IMR-90 (cell line): ENCODE data around the gene SHE. TPM values are rescaled to one million over a fixed set of nuclear protein-coding genes. Genes with fewer than 3 reads are reported as not detected.
A peak's percentile ranks its signal among the peaks of the same experiment; 100 is the strongest.

Experiments used
- ATAC-seq: fragments of 200-7000 bp; cut with Tn5 transposase; 2 replicates; pipeline ENCODE4 v1.9.1; 2020; ENCODE audit warnings: low read depth, mild to moderate bottlenecking, moderate library complexity
- BruUV-seq: library from RNA; stranded (reverse); fragments of 400-500 nt; replicated peaks from 2 replicates; lab custom pipeline; 2021; lab: Mats Ljungman, UMichigan
- CTCF ChIA-PET: fragments of 300-600 bp; formaldehyde crosslinking; extraction: SDS; loops from one replicate; lab custom pipeline; 2021; ENCODE audit warnings: antibody characterized with exemption; lab: Yijun Ruan, JAX
- POLR2A ChIA-PET: fragments of 300-600 bp; sonication (Branson Sonifier 250); formaldehyde crosslinking; loops from one replicate; lab custom pipeline; 2022; ENCODE audit warnings: antibody characterized with exemption; ENCODE audit not compliant: unreplicated experiment; lab: Charles Lee
- DNase-seq: peaks from one replicate; pipeline ENCODE4 v3.0.0; 2013
- H2AFZ ChIP-seq: replicated peaks from 2 replicates; pipeline ENCODE3; 2013; ENCODE audit warnings: low read length, mild to moderate bottlenecking; ENCODE audit not compliant: poor library complexity
- H2AK5ac ChIP-seq: 2 replicates; pipeline ENCODE4 v1.6.1; 2013; ENCODE audit warnings: low read depth, low read length, inconsistent platforms
- H2AK9ac ChIP-seq: replicated peaks from 2 replicates; pipeline ENCODE3; 2013; ENCODE audit warnings: mild to moderate bottlenecking, low read depth, low read length, moderate library complexity; ENCODE audit not compliant: poor library complexity
- H2BK120ac ChIP-seq: 2 replicates; pipeline ENCODE4 v1.6.1; 2013; ENCODE audit warnings: low read depth, low read length, inconsistent platforms
- H2BK15ac ChIP-seq: 3 replicates; pipeline ENCODE4 v1.6.1; 2013; ENCODE audit warnings: low read depth, low read length, inconsistent platforms
- H2BK20ac ChIP-seq: 2 replicates; pipeline ENCODE4 v1.6.1; 2013; ENCODE audit warnings: low read depth, mild to moderate bottlenecking, inconsistent platforms, low read length, moderate library complexity
- H2BK5ac ChIP-seq: 2 replicates; pipeline ENCODE4 v1.6.1; 2013; ENCODE audit warnings: mild to moderate bottlenecking, low read depth, low read length, inconsistent platforms; ENCODE audit not compliant: poor library complexity, severe bottlenecking
- H3K14ac ChIP-seq: replicated peaks from 2 replicates; pipeline ENCODE4 v1.6.1; 2013; ENCODE audit warnings: low read depth, low read length, inconsistent platforms
- H3K18ac ChIP-seq: 2 replicates; pipeline ENCODE4 v1.6.1; 2013; ENCODE audit warnings: low read depth, low read length, control low read depth
- H3K23ac ChIP-seq: 2 replicates; pipeline ENCODE4 v1.6.1; 2013; ENCODE audit warnings: low read depth, low read length, inconsistent platforms
- H3K27ac ChIP-seq: 2 replicates; pipeline ENCODE4 v1.5.1; 2013; ENCODE audit warnings: mild to moderate bottlenecking, control low read depth, low read length; ENCODE audit not compliant: insufficient read depth
- H3K27me3 ChIP-seq: 2 replicates; pipeline ENCODE4 v1.6.1; 2013; ENCODE audit warnings: low read length; ENCODE audit not compliant: control insufficient read depth, insufficient read depth
- H3K36me3 ChIP-seq: 2 replicates; pipeline ENCODE4 v1.6.1; 2013; ENCODE audit warnings: low read length, mixed read lengths; ENCODE audit not compliant: control insufficient read depth, insufficient read depth
- H3K4ac ChIP-seq: 2 replicates; pipeline ENCODE4 v1.6.1; 2013; ENCODE audit warnings: low read depth, low read length, inconsistent platforms
- H3K4me1 ChIP-seq: 2 replicates; pipeline ENCODE4 v1.6.1; 2013; ENCODE audit warnings: low read length, mixed read lengths; ENCODE audit not compliant: control insufficient read depth, insufficient read depth
- H3K4me2 ChIP-seq: 2 replicates; pipeline ENCODE4 v1.6.1; 2013; ENCODE audit warnings: low read depth, mild to moderate bottlenecking, control low read depth, low read length, moderate library complexity
- H3K4me3 ChIP-seq: 2 replicates; pipeline ENCODE4 v1.5.1; 2013; ENCODE audit warnings: low read depth, mild to moderate bottlenecking, control low read depth, low read length, moderate library complexity; ENCODE audit not compliant: insufficient read depth
- H3K56ac ChIP-seq: 2 replicates; pipeline ENCODE4 v1.6.1; 2013; ENCODE audit warnings: low read length, inconsistent platforms; ENCODE audit not compliant: insufficient read depth; ENCODE audit errors: extremely low read depth
- H3K79me1 ChIP-seq, 2 experiments: 2 replicates each; pipeline ENCODE4 v1.6.1; 2013; ENCODE audit warnings: low read length in 2 of 2, inconsistent platforms in 1 of 2, low read depth in 1 of 2
- H3K9ac ChIP-seq: 2 replicates; pipeline ENCODE4 v1.6.1; 2013; ENCODE audit warnings: low read depth, low read length, control low read depth
- H3K9me1 ChIP-seq: 2 replicates; pipeline ENCODE4 v1.6.1; 2013; ENCODE audit warnings: low read length, inconsistent platforms; ENCODE audit not compliant: insufficient read depth
- H3K9me3 ChIP-seq: 2 replicates; pipeline ENCODE4 v1.6.1; 2013; ENCODE audit warnings: low read length; ENCODE audit not compliant: control insufficient read depth, insufficient read depth
- H4K20me1 ChIP-seq: 2 replicates; pipeline ENCODE4 v1.6.1; 2013; ENCODE audit warnings: low read length, inconsistent platforms; ENCODE audit not compliant: insufficient read depth
- H4K5ac ChIP-seq: 2 replicates; pipeline ENCODE4 v1.6.1; 2013; ENCODE audit warnings: mild to moderate bottlenecking, low read depth, low read length, control low read depth
- H4K8ac ChIP-seq, 2 experiments: 2 replicates each; pipeline ENCODE4 v1.6.1; 2013; ENCODE audit warnings: low read depth in 2 of 2, low read length in 2 of 2, control low read depth in 1 of 2, inconsistent platforms in 1 of 2
- H4K91ac ChIP-seq: 2 replicates; pipeline ENCODE4 v1.6.1; 2013; ENCODE audit warnings: low read depth, low read length, inconsistent platforms; ENCODE audit not compliant: insufficient read depth
- ELK1 ChIP-seq: fragments of 150-350 bp; IDR thresholded peaks from 2 replicates; pipeline ENCODE4 v1.6.1; 2016; ENCODE audit warnings: low read depth, mild to moderate bottlenecking, low read length, moderate library complexity, borderline replicate concordance
- MXI1 ChIP-seq: IDR thresholded peaks from 2 replicates; pipeline ENCODE4 v1.6.1; 2012; ENCODE audit warnings: low read depth, mild to moderate bottlenecking, low read length, moderate library complexity, borderline replicate concordance
- WGBS, 2 experiments: methylation state at CpG; one replicate each; pipeline versions ENCODE4 v1.1.5 to v1.1.7; 2013; ENCODE audit warnings: missing lambda C conversion rate in 2 of 2; ENCODE audit not compliant: insufficient read length in 1 of 2; ENCODE audit errors: extremely low coverage in 2 of 2; 5-methylcytosine and 5-hydroxymethylcytosine counted together
- dilution Hi-C: fragments of 300-500 bp; cut with HindIII; formaldehyde crosslinking; loops from one replicate; pipeline ENCODE4 v1.14.3; 2018; ENCODE audit warnings: low sequenced_read_pairs; ENCODE audit not compliant: unreplicated experiment
- in situ Hi-C: fragments of 300-500 bp; cut with MboI; formaldehyde crosslinking; loops from 3 replicates; pipeline ENCODE4 v1.14.3; 2019; ENCODE audit warnings: low sequenced_read_pairs, inconsistent platforms, mixed read lengths
- intact Hi-C: fragments of 100-400 bp; cut with micrococcal nuclease; formaldehyde crosslinking; loops from 2 replicates; pipeline ENCODE4 v1.10.0; 2022
- polyA plus RNA-seq, 3 experiments: library from polyadenylated mRNA; depleted of rRNA; stranded (reverse); fragments of >200 nt; gene quantifications; 2 replicates each; pipeline ENCODE4 v1.2.3, GENCODE V29; 2012; ENCODE audit warnings: low replicate concordance in 1 of 3
- total RNA-seq: library from RNA; depleted of rRNA; stranded (reverse); fragments of >200 nt; gene quantifications from 2 replicates; pipeline ENCODE4 v1.2.3, GENCODE V29; 2012

Gene SHE
- total and polyA plus RNA-seq, 2 of the 4 experiments (the other 2 are of a cell fraction) = not detected

DNA sequence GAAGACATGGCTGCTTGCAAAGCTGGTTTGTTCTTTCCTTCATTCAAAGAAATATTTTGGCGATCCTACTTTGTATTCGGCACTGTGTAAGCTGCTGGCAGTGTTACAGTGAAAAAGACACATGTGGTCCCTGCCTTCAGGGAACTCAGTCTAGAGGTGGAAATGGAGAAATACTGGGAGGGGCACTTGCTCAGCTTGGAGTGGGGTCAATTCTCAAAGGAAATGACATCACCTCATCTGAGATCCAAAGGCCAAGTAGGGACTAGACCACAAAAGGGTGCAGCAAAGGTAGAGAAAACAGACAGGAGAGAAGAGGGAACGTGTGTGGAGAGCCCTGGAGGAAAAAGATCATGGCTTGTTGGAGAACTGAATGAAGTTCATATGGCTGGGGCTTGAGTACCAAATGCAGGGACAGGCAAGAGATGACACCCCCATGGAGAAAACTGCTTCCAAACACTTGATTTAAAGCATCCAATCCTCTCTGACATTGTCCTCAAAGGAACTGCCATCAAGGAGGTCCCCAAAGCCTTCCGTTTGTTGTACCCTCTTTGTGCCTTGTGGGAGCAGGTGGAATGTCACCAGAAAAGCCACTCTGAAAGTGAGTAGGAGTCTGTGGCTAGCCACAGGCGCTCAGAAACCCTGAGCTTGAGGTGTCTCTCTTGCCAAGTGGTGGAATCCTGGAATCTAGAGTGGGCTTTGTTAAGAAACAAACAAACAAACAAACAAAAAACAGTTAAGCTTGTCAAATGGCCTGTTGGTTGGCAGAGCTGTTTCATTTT is 48.4 kb downstream of the SHE start:
- peak overlapping the region; percentile 20; the same call in 1 of the 2 replicates for H2BK20ac ChIP-seq
- H4K91ac ChIP-seq = peak overlapping the region; percentile 38; the same call in 1 of the 2 replicates
- no peak overlapping the region for H2AFZ ChIP-seq
- 0 out of 2 replicates have a peak overlapping the region, but pooled peaks have one; percentile 37 for H3K14ac ChIP-seq
- TF ChIP-seq ELK1 (no peak), MXI1 (no peak)
- intact Hi-C loops = no loop called here
- H3K36me3 ChIP-seq = peaks cover 35% of the 10 kb centered on the region
- ChIA-PET CTCF (interaction anchor here (0.6 kb wide), 1 partner anchor 8 kb away, joined by 7 read pairs; no protein-coding TSS in a partner anchor), POLR2A (interaction anchor here (1.0 kb wide), 1 partner anchor 9 kb away, joined by 3 read pairs; no protein-coding TSS in a partner anchor)
- no peak overlapping the region for H3K18ac ChIP-seq
- no CpG with 5 or more reads among the region's 5 CpGs for WGBS, 2 experiments
- H4K20me1 ChIP-seq = no peaks in the 10 kb centered on the region
- in situ Hi-C loops = no loop called here
- no peak overlapping the region for H3K56ac ChIP-seq
- H3K9ac ChIP-seq = no peak overlapping the region
- H3K79me1 ChIP-seq = no peaks in the 10 kb centered on the region
- H2BK120ac ChIP-seq = peak overlapping the region; percentile 35; the same call in 1 of the 2 replicates
- ATAC-seq = peak; percentile 77
- H3K9me3 ChIP-seq = no peaks in the 10 kb centered on the region
- peak overlapping the region; percentile 19; the same call in 1 of the 2 replicates for H3K23ac ChIP-seq
- H2BK5ac ChIP-seq = no peak overlapping the region
- no peaks in the 10 kb centered on the region; the same call in 1 of the 2 replicates for H3K27me3 ChIP-seq
- dilution Hi-C loops = no loop called here
- no peak overlapping the region; the same call in 1 of the 2 replicates for H3K4me2 ChIP-seq
- H2AK5ac ChIP-seq = peak overlapping the region; percentile 16; the same call in 1 of the 2 replicates
- peak overlapping the region in 1 of 2 experiments; percentile 48; a peak in 2 of 4 replicates for H4K8ac ChIP-seq
- peak overlapping the region; percentile 1 for H3K4ac ChIP-seq
- peaks cover 5% of the 10 kb centered on the region for H3K4me1 ChIP-seq
- H3K27ac ChIP-seq = no peak overlapping the region; the same call in 1 of the 2 replicates
- H2AK9ac ChIP-seq = no peak overlapping the region
- H3K4me3 ChIP-seq = no peak overlapping the region
- H2BK15ac ChIP-seq = peak overlapping the region; percentile 51; the same call in 1 of the 3 replicates
- BruUV-seq = no TSS peak
- DNase-seq = peak; percentile 71
- no peak overlapping the region; the same call in 1 of the 2 replicates for H4K5ac ChIP-seq
- H3K9me1 ChIP-seq = no peaks in the 10 kb centered on the region
